OCI-LY3 (cell line): ENCODE data around the gene SH3RF3.
A peak's percentile ranks its signal among the peaks of the same experiment; 100 is the strongest.

Source experiments
- H2AFZ ChIP-seq: fragments of 200-600, 300-600 bp; shearing (Covaris generic); 2 replicates; pipeline ENCODE4 v1.6.0; 2014; ENCODE audit warnings: antibody characterized with exemption, low read depth, low read length
- H3K27ac ChIP-seq: fragments of 200-600, 300-600 bp; sonication (generic); 2 replicates; pipeline ENCODE4 v1.5.1; 2014; ENCODE audit warnings: mild to moderate bottlenecking, low read length, moderate library complexity, mixed read lengths
- H3K27me3 ChIP-seq: fragments of 200-600, 300-600 bp; sonication (generic); 2 replicates; pipeline ENCODE4 v1.6.1; 2014; ENCODE audit warnings: low read depth, low read length, mixed read lengths
- H3K36me3 ChIP-seq: fragments of 200-600, 300-600 bp; sonication (generic); replicated peaks from 2 replicates; pipeline ENCODE3; 2014; ENCODE audit warnings: low read depth, low read length, mixed read lengths
- H3K4me1 ChIP-seq: fragments of 300-600, 200-600 bp; sonication (generic); 2 replicates; pipeline ENCODE4 v1.6.1; 2014; ENCODE audit warnings: low read length, mixed read lengths
- H3K4me2 ChIP-seq: fragments of 200-600, 300-600 bp; sonication (generic); 2 replicates; pipeline ENCODE4 v1.6.1; 2014; ENCODE audit warnings: low read length, mixed read lengths
- H3K4me3 ChIP-seq: fragments of 300-600, 200-600 bp; sonication (generic); 2 replicates; pipeline ENCODE4 v1.5.1; 2014; ENCODE audit warnings: antibody characterized with exemption, mild to moderate bottlenecking, low read length, moderate library complexity
- H3K79me2 ChIP-seq: fragments of 300-600, 200-600 bp; shearing (Covaris generic); 2 replicates; pipeline ENCODE4 v1.6.1; 2014; ENCODE audit warnings: mild to moderate bottlenecking, low read length, mixed read lengths
- H3K9ac ChIP-seq: fragments of 300-600, 200-600 bp; shearing (Covaris generic); 2 replicates; pipeline ENCODE4 v1.6.0; 2014; ENCODE audit warnings: mild to moderate bottlenecking, low read length, moderate library complexity
- H3K9me3 ChIP-seq: fragments of 200-600, 300-600 bp; shearing (Covaris generic); 2 replicates; pipeline ENCODE4 v1.6.1; 2014; ENCODE audit warnings: low read length, mixed read lengths; ENCODE audit not compliant: insufficient read depth
- H4K20me1 ChIP-seq: fragments of 200-600, 300-600 bp; sonication (generic); 2 replicates; pipeline ENCODE4 v1.6.1; 2016; ENCODE audit warnings: low read length, mixed read lengths; ENCODE audit not compliant: insufficient read depth
- CTCF ChIP-seq: fragments of 200-600, 300-600 bp; sonication (generic); IDR thresholded peaks from 2 replicates; pipeline ENCODE4 v1.5.1; 2014; ENCODE audit warnings: antibody characterized with exemption, low read length, low read depth
- EZH2phosphoT487 ChIP-seq: fragments of 200-600 bp; shearing (Covaris generic); IDR thresholded peaks from 2 replicates; pipeline ENCODE4 v1.6.1; 2018; ENCODE audit warnings: antibody characterized with exemption, mixed run types, low read depth

The SH3RF3 gene

GRCh38 chr2:109331896-109332848 is 203.2 kb downstream of the SH3RF3 start:
- Histone ChIP-seq H3K79me2 (no peaks in the 10 kb centered on the region), H3K27me3 (peaks cover 37% of the 10 kb centered on the region), H3K27ac (no peak overlapping the region), H4K20me1 (no peaks in the 10 kb centered on the region), H3K36me3 (no peaks in the 10 kb centered on the region), H3K4me2 (peak overlapping the region; percentile 67), H3K9ac (no peak overlapping the region), H3K4me3 (peak overlapping the region; percentile 60), H2AFZ (peak overlapping the region; percentile 70; the same call in 1 of the 2 replicates), H3K4me1 (peaks cover 13% of the 10 kb centered on the region), H3K9me3 (no peaks in the 10 kb centered on the region)
- no peak for TF ChIP-seq EZH2phosphoT487
- TF ChIP-seq CTCF = no peak

GRCh38 chr2:109332880-109333279 is 203.9 kb downstream of the SH3RF3 start:
- H3K4me1 ChIP-seq = peaks cover 13% of the 10 kb centered on the region
- no peaks in the 10 kb centered on the region for H3K36me3 ChIP-seq
- H3K27ac ChIP-seq = no peak overlapping the region
- H3K4me3 ChIP-seq = no peak overlapping the region
- H3K9ac ChIP-seq = no peak overlapping the region
- no peaks in the 10 kb centered on the region for H3K9me3 ChIP-seq
- no peaks in the 10 kb centered on the region for H4K20me1 ChIP-seq
- H3K4me2 ChIP-seq = peak overlapping the region; percentile 67; the same call in 1 of the 2 replicates
- no peak overlapping the region for H2AFZ ChIP-seq
- H3K79me2 ChIP-seq = no peaks in the 10 kb centered on the region
- no peak for TF ChIP-seq CTCF
- no peak for TF ChIP-seq EZH2phosphoT487
- peaks cover 37% of the 10 kb centered on the region for H3K27me3 ChIP-seq

- TF ChIP-seq EZH2phosphoT487 (no peak), CTCF (no peak)
- peaks cover 30% of the 10 kb centered on the region for H3K27me3 ChIP-seq
- H3K4me1 ChIP-seq = peaks cover 13% of the 10 kb centered on the region
- no peak overlapping the region for H3K4me3 ChIP-seq
- H3K9ac ChIP-seq = no peak overlapping the region
- H3K27ac ChIP-seq = no peak overlapping the region
- no peaks in the 10 kb centered on the region for H4K20me1 ChIP-seq
- no peaks in the 10 kb centered on the region for H3K9me3 ChIP-seq
- H3K79me2 ChIP-seq = no peaks in the 10 kb centered on the region
- no peaks in the 10 kb centered on the region for H3K36me3 ChIP-seq
- no peak overlapping the region for H3K4me2 ChIP-seq
- H2AFZ ChIP-seq = no peak overlapping the region
These were observed 204.6 kb downstream of the SH3RF3 start for GRCh38 chr2:109333414-109334210.

GRCh38 chr2:109335631-109336176 is 206.7 kb downstream of the SH3RF3 start:
- Histone ChIP-seq H3K27me3 (peaks cover 30% of the 10 kb centered on the region), H4K20me1 (no peaks in the 10 kb centered on the region), H3K4me2 (no peak overlapping the region), H3K9ac (no peak overlapping the region), H3K4me1 (peaks cover 13% of the 10 kb centered on the region), H3K36me3 (no peaks in the 10 kb centered on the region), H2AFZ (no peak overlapping the region), H3K79me2 (no peaks in the 10 kb centered on the region), H3K9me3 (no peaks in the 10 kb centered on the region), H3K4me3 (no peak overlapping the region), H3K27ac (no peak overlapping the region)
- no peak for TF ChIP-seq EZH2phosphoT487
- no peak for TF ChIP-seq CTCF
